ENCODE data around the gene ZBTB34.
A peak's percentile ranks its signal among the peaks of the same experiment; 100 is the strongest.

The ZBTB34 gene

GRCh38 chr9:126847051-126847450, 13.4 kb upstream of the ZBTB34 start:
- DNase-seq = no peak

GRCh38 chr9:126849591-126850225, 10.7 kb upstream of the ZBTB34 start:
- DNase-seq = no peak

- DNase-seq = no peak
Observed at GRCh38 chr9:126851286-126851880, 9.1 kb upstream of the ZBTB34 start.

GRCh38 chr9:126852086-126852688, 8.3 kb upstream of the ZBTB34 start:
- DNase-seq = peak; percentile 12

GRCh38 chr9:126853667-126854066, 6.8 kb upstream of the ZBTB34 start:
- DNase-seq = peak; percentile 82

- no peak for DNase-seq
Observed at GRCh38 chr9:126854734-126855133, 5.7 kb upstream of the ZBTB34 start.

- no peak for DNase-seq
Observed at GRCh38 chr9:126856326-126856877, 4.0 kb upstream of the ZBTB34 start.

- DNase-seq = no peak
Observed at GRCh38 chr9:126857261-126857960, 3.0 kb upstream of the ZBTB34 start.

- no peak for DNase-seq
Observed at GRCh38 chr9:126859111-126859510, 1.3 kb upstream of the ZBTB34 start.

- peak; percentile 11 for DNase-seq
Observed at GRCh38 chr9:126860757-126861466, 473 bp downstream of the ZBTB34 start.

- no peak for DNase-seq
Observed at GRCh38 chr9:126861707-126862103, 1.3 kb downstream of the ZBTB34 start.

- no peak for DNase-seq
Observed at GRCh38 chr9:126862104-126862761, 1.8 kb downstream of the ZBTB34 start.

GRCh38 chr9:126864771-126865170, 4.3 kb downstream of the ZBTB34 start:
- DNase-seq = no peak

GRCh38 chr9:126869368-126869767, 8.9 kb downstream of the ZBTB34 start:
- no peak for DNase-seq

- no peak for DNase-seq
Observed at GRCh38 chr9:126872516-126872915, 12.1 kb downstream of the ZBTB34 start.

GRCh38 chr9:126874546-126875314, 14.3 kb downstream of the ZBTB34 start:
- DNase-seq = no peak

GRCh38 chr9:126875756-126876510, 15.5 kb downstream of the ZBTB34 start:
- DNase-seq = no peak

- no peak for DNase-seq
Observed at GRCh38 chr9:126876531-126876930, 16.1 kb downstream of the ZBTB34 start.

GRCh38 chr9:126877418-126877817, 17.0 kb downstream of the ZBTB34 start:
- DNase-seq = no peak

- DNase-seq = no peak
Observed at GRCh38 chr9:126879288-126879687, 18.8 kb downstream of the ZBTB34 start.

Measured in NCI-H226 (cell line).